SK-N-SH treated with all-trans-retinoic acid at 6 μM for 48 hours (cell line): ENCODE measurements around the gene SCARF2.

Experiments
- ATAC-seq: fragments of 200-7000 bp; cut with Tn5 transposase; 3 replicates; pipeline ENCODE4 v1.9.1; 2020; ENCODE audit warnings: mild to moderate bottlenecking, moderate library complexity
- ARNTL ChIP-seq: fragments of 450-650 bp; formaldehyde crosslinking; IDR thresholded peaks from 2 replicates; pipeline ENCODE4 v1.5.0; 2020; ENCODE audit warnings: low read depth, mild to moderate bottlenecking, moderate library complexity, borderline replicate concordance
- BACH2 ChIP-seq: fragments of 250-450 bp; sonication (Bioruptor Pico); IDR thresholded peaks from 2 replicates; pipeline ENCODE4 v1.9.0; 2021; ENCODE audit warnings: mild to moderate bottlenecking, borderline replicate concordance
- CSDC2 ChIP-seq: fragments of 250-450 bp; sonication (Bioruptor Pico); IDR thresholded peaks from 2 replicates; pipeline ENCODE4 v1.5.0; 2020; ENCODE audit warnings: mild to moderate bottlenecking, moderate library complexity
- CSRNP3 ChIP-seq: fragments of 250-450 bp; sonication (Bioruptor Pico); IDR thresholded peaks from 2 replicates; pipeline ENCODE4 v1.5.1; 2021; ENCODE audit warnings: mild to moderate bottlenecking, moderate library complexity
- ESRRG ChIP-seq: fragments of 250-450 bp; sonication (Bioruptor Pico); IDR thresholded peaks from 2 replicates; pipeline ENCODE4 v1.6.1; 2021; ENCODE audit warnings: mild to moderate bottlenecking
- ISL1 ChIP-seq: fragments of 250-450 bp; sonication (Bioruptor Pico); IDR thresholded peaks from 2 replicates; pipeline ENCODE4 v2.1.2; 2022; ENCODE audit warnings: mild to moderate bottlenecking, moderate library complexity
- OSR1 ChIP-seq: fragments of 250-450 bp; sonication (Bioruptor Pico); IDR thresholded peaks from 2 replicates; pipeline ENCODE4 v1.8.0; 2022; ENCODE audit warnings: moderate library complexity, mild to moderate bottlenecking, inconsistent platforms
- POU6F1 ChIP-seq: fragments of 250-450 bp; sonication (Bioruptor Pico); IDR thresholded peaks from 2 replicates; pipeline ENCODE4 v1.8.0; 2021; ENCODE audit warnings: low read depth, mild to moderate bottlenecking, moderate library complexity, borderline replicate concordance
- PPARA ChIP-seq: fragments of 250-450 bp; sonication (Bioruptor Pico); IDR thresholded peaks from 2 replicates; pipeline ENCODE4 v1.5.0; 2020; ENCODE audit warnings: mild to moderate bottlenecking, borderline replicate concordance
- SNAI2 ChIP-seq: fragments of 250-450 bp; sonication (Bioruptor Pico); IDR thresholded peaks from 2 replicates; pipeline ENCODE4 v1.5.0; 2020; ENCODE audit warnings: mild to moderate bottlenecking, moderate library complexity
- TCF4 ChIP-seq: fragments of 250-450 bp; sonication (Bioruptor Pico); IDR thresholded peaks from 2 replicates; pipeline ENCODE4 v1.8.0; 2021; ENCODE audit warnings: mild to moderate bottlenecking, moderate library complexity, borderline replicate concordance
- TOX ChIP-seq: fragments of 250-450 bp; sonication (Bioruptor Pico); IDR thresholded peaks from 2 replicates; pipeline ENCODE4 v1.8.0; 2021; ENCODE audit warnings: mild to moderate bottlenecking, moderate library complexity, borderline replicate concordance
- ZC3H10 ChIP-seq: fragments of 250-450 bp; sonication (Bioruptor Pico); IDR thresholded peaks from 2 replicates; pipeline ENCODE4 v1.5.1; 2021; ENCODE audit warnings: mild to moderate bottlenecking, moderate library complexity
- ZFP3 ChIP-seq: fragments of 250-450 bp; sonication (Bioruptor Pico); IDR thresholded peaks from 2 replicates; pipeline ENCODE4 v1.5.0; 2020; ENCODE audit warnings: mild to moderate bottlenecking, moderate library complexity
- ZFP30 ChIP-seq: fragments of 450-650 bp; formaldehyde crosslinking; IDR thresholded peaks from 2 replicates; pipeline ENCODE4 v1.5.0; 2022; ENCODE audit warnings: mild to moderate bottlenecking, moderate library complexity
- ZNF565 ChIP-seq: fragments of 450-650 bp; formaldehyde crosslinking; conservative IDR thresholded peaks from 2 replicates; pipeline ENCODE4 v1.5.0; 2020; ENCODE audit warnings: low read depth, mild to moderate bottlenecking, moderate library complexity
- ZNF70 ChIP-seq: fragments of 450-650 bp; formaldehyde crosslinking; IDR thresholded peaks from 2 replicates; pipeline ENCODE4 v1.5.0; 2020; ENCODE audit warnings: mild to moderate bottlenecking, moderate library complexity
- TF ChIP-seq, protein P1 (sequence below): fragments of 250-450 bp; sonication (Bioruptor Pico); IDR thresholded peaks from 2 replicates; pipeline ENCODE4 v1.5.0; 2020; ENCODE audit warnings: mild to moderate bottlenecking, moderate library complexity
- TF ChIP-seq, protein P2 (sequence below): fragments of 250-450 bp; sonication (Bioruptor Pico); IDR thresholded peaks from 2 replicates; pipeline ENCODE4 v1.8.0; 2020; ENCODE audit warnings: mild to moderate bottlenecking, moderate library complexity, borderline replicate concordance

The SCARF2 gene

GRCh38 chr22:20458530-20459151 is 21.0 kb upstream of the SCARF2 start:
- ATAC-seq, result no peak
- no peak for TF ChIP-seq SNAI2 (CRISPR knock-in tag)
- no peak for TF ChIP-seq POU6F1 (CRISPR knock-in tag)
- TF ChIP-seq BACH2 (CRISPR knock-in tag), result no peak
- TF ChIP-seq ZNF70 (CRISPR knock-in tag), result no peak
- no peak for TF ChIP-seq ZNF565 (CRISPR knock-in tag)
- no peak for TF ChIP-seq CSRNP3 (CRISPR knock-in tag)
- TF ChIP-seq TOX (CRISPR knock-in tag), result no peak
- no peak for TF ChIP-seq ARNTL (CRISPR knock-in tag)
- TF ChIP-seq ZFP30 (CRISPR knock-in tag), result no peak
- no peak for TF ChIP-seq TCF4 (CRISPR knock-in tag)
- TF ChIP-seq ZFP3 (CRISPR knock-in tag), result no peak
- no peak for TF ChIP-seq ESRRG (CRISPR knock-in tag)
- TF ChIP-seq, protein P1, sequence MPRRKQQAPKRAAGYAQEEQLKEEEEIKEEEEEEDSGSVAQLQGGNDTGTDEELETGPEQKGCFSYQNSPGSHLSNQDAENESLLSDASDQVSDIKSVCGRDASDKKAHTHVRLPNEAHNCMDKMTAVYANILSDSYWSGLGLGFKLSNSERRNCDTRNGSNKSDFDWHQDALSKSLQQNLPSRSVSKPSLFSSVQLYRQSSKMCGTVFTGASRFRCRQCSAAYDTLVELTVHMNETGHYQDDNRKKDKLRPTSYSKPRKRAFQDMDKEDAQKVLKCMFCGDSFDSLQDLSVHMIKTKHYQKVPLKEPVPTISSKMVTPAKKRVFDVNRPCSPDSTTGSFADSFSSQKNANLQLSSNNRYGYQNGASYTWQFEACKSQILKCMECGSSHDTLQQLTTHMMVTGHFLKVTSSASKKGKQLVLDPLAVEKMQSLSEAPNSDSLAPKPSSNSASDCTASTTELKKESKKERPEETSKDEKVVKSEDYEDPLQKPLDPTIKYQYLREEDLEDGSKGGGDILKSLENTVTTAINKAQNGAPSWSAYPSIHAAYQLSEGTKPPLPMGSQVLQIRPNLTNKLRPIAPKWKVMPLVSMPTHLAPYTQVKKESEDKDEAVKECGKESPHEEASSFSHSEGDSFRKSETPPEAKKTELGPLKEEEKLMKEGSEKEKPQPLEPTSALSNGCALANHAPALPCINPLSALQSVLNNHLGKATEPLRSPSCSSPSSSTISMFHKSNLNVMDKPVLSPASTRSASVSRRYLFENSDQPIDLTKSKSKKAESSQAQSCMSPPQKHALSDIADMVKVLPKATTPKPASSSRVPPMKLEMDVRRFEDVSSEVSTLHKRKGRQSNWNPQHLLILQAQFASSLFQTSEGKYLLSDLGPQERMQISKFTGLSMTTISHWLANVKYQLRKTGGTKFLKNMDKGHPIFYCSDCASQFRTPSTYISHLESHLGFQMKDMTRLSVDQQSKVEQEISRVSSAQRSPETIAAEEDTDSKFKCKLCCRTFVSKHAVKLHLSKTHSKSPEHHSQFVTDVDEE (CRISPR knock-in tag), result no peak
- no peak for TF ChIP-seq ZC3H10
- TF ChIP-seq, all 23 proteins: peak for 0

DNA sequence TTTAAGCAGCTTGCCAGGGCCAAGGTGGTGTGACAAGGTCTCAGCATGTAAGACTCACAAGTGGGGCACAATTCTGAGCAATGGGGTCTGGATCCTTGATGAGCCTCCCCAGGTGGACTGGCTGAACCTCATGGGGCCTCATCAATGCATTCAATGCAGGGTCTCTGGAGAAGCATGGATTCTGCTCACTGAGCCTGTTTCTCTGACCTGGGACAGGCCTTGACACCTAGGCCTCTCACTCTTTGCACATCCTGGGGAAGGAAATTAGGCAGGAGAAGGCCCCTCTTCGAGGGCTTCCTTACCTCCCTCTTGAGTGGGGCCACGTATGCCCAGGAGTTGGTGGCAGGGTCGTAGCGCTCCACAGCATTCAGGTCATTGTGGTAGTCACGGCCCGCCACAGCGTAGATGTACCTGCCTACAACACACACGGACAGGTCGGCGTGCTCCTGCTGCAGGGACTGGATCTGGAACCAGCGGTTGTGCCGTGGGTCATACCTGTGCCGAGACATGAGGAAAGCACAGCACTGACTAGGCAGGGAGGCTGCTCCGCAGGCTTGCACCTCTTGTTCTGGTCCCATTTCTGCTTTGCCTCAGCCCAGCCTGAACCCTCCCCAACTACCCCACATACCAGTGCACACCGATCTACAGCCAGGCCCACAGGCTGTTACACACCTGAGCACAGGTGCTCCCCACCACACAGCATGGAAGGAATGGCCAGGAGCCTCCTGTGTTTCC is 20.0 kb upstream of the SCARF2 start:
- ATAC-seq, result no peak
- no peak for TF ChIP-seq POU6F1 (CRISPR knock-in tag)
- TF ChIP-seq ESRRG (CRISPR knock-in tag), result no peak
- TF ChIP-seq OSR1 (CRISPR knock-in tag), result no peak
- TF ChIP-seq CSRNP3 (CRISPR knock-in tag), result no peak
- TF ChIP-seq TCF4 (CRISPR knock-in tag), result no peak
- no peak for TF ChIP-seq TOX (CRISPR knock-in tag)
- TF ChIP-seq, protein P2, sequence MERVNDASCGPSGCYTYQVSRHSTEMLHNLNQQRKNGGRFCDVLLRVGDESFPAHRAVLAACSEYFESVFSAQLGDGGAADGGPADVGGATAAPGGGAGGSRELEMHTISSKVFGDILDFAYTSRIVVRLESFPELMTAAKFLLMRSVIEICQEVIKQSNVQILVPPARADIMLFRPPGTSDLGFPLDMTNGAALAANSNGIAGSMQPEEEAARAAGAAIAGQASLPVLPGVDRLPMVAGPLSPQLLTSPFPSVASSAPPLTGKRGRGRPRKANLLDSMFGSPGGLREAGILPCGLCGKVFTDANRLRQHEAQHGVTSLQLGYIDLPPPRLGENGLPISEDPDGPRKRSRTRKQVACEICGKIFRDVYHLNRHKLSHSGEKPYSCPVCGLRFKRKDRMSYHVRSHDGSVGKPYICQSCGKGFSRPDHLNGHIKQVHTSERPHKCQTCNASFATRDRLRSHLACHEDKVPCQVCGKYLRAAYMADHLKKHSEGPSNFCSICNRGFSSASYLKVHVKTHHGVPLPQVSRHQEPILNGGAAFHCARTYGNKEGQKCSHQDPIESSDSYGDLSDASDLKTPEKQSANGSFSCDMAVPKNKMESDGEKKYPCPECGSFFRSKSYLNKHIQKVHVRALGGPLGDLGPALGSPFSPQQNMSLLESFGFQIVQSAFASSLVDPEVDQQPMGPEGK (CRISPR knock-in tag), result no peak
- no peak for TF ChIP-seq PPARA (CRISPR knock-in tag)
- TF ChIP-seq, protein P1 (CRISPR knock-in tag), result no peak
- no peak for TF ChIP-seq CSDC2
- no peak for TF ChIP-seq ISL1
- TF ChIP-seq ARNTL (CRISPR knock-in tag), result no peak
